IMR-90 (cell line): ENCODE measurements around the gene PFDN1. TPM values are rescaled to one million over a fixed set of nuclear protein-coding genes. Genes with fewer than 3 reads are reported as not detected.

Experiments
- ATAC-seq: fragments of 200-7000 bp; cut with Tn5 transposase; 2 replicates; pipeline ENCODE4 v1.9.1; 2020; ENCODE audit warnings: low read depth, mild to moderate bottlenecking, moderate library complexity
- BruUV-seq: library from RNA; stranded (reverse); fragments of 400-500 nt; replicated peaks from 2 replicates; lab custom pipeline; 2021; lab: Mats Ljungman, UMichigan
- CTCF ChIA-PET: fragments of 300-600 bp; formaldehyde crosslinking; extraction: SDS; loops from one replicate; lab custom pipeline; 2021; ENCODE audit warnings: antibody characterized with exemption; lab: Yijun Ruan, JAX
- POLR2A ChIA-PET: fragments of 300-600 bp; sonication (Branson Sonifier 250); formaldehyde crosslinking; loops from one replicate; lab custom pipeline; 2022; ENCODE audit warnings: antibody characterized with exemption; ENCODE audit not compliant: unreplicated experiment; lab: Charles Lee
- DNase-seq: peaks from one replicate; pipeline ENCODE4 v3.0.0; 2013
- H2AFZ ChIP-seq: replicated peaks from 2 replicates; pipeline ENCODE3; 2013; ENCODE audit warnings: low read length, mild to moderate bottlenecking; ENCODE audit not compliant: poor library complexity
- H2AK5ac ChIP-seq: 2 replicates; pipeline ENCODE4 v1.6.1; 2013; ENCODE audit warnings: low read depth, low read length, inconsistent platforms
- H2AK9ac ChIP-seq: replicated peaks from 2 replicates; pipeline ENCODE3; 2013; ENCODE audit warnings: mild to moderate bottlenecking, low read depth, low read length, moderate library complexity; ENCODE audit not compliant: poor library complexity
- H2BK120ac ChIP-seq: 2 replicates; pipeline ENCODE4 v1.6.1; 2013; ENCODE audit warnings: low read depth, low read length, inconsistent platforms
- H2BK15ac ChIP-seq: 3 replicates; pipeline ENCODE4 v1.6.1; 2013; ENCODE audit warnings: low read depth, low read length, inconsistent platforms
- H2BK20ac ChIP-seq: 2 replicates; pipeline ENCODE4 v1.6.1; 2013; ENCODE audit warnings: low read depth, mild to moderate bottlenecking, inconsistent platforms, low read length, moderate library complexity
- H2BK5ac ChIP-seq: 2 replicates; pipeline ENCODE4 v1.6.1; 2013; ENCODE audit warnings: mild to moderate bottlenecking, low read depth, low read length, inconsistent platforms; ENCODE audit not compliant: poor library complexity, severe bottlenecking
- H3K14ac ChIP-seq: replicated peaks from 2 replicates; pipeline ENCODE4 v1.6.1; 2013; ENCODE audit warnings: low read depth, low read length, inconsistent platforms
- H3K18ac ChIP-seq: 2 replicates; pipeline ENCODE4 v1.6.1; 2013; ENCODE audit warnings: low read depth, low read length, control low read depth
- H3K23ac ChIP-seq: 2 replicates; pipeline ENCODE4 v1.6.1; 2013; ENCODE audit warnings: low read depth, low read length, inconsistent platforms
- H3K27ac ChIP-seq: 2 replicates; pipeline ENCODE4 v1.5.1; 2013; ENCODE audit warnings: mild to moderate bottlenecking, control low read depth, low read length; ENCODE audit not compliant: insufficient read depth
- H3K27me3 ChIP-seq: 2 replicates; pipeline ENCODE4 v1.6.1; 2013; ENCODE audit warnings: low read length; ENCODE audit not compliant: control insufficient read depth, insufficient read depth
- H3K36me3 ChIP-seq: 2 replicates; pipeline ENCODE4 v1.6.1; 2013; ENCODE audit warnings: low read length, mixed read lengths; ENCODE audit not compliant: control insufficient read depth, insufficient read depth
- H3K4ac ChIP-seq: 2 replicates; pipeline ENCODE4 v1.6.1; 2013; ENCODE audit warnings: low read depth, low read length, inconsistent platforms
- H3K4me1 ChIP-seq: 2 replicates; pipeline ENCODE4 v1.6.1; 2013; ENCODE audit warnings: low read length, mixed read lengths; ENCODE audit not compliant: control insufficient read depth, insufficient read depth
- H3K4me2 ChIP-seq: 2 replicates; pipeline ENCODE4 v1.6.1; 2013; ENCODE audit warnings: low read depth, mild to moderate bottlenecking, control low read depth, low read length, moderate library complexity
- H3K4me3 ChIP-seq: 2 replicates; pipeline ENCODE4 v1.5.1; 2013; ENCODE audit warnings: low read depth, mild to moderate bottlenecking, control low read depth, low read length, moderate library complexity; ENCODE audit not compliant: insufficient read depth
- H3K56ac ChIP-seq: 2 replicates; pipeline ENCODE4 v1.6.1; 2013; ENCODE audit warnings: low read length, inconsistent platforms; ENCODE audit not compliant: insufficient read depth; ENCODE audit errors: extremely low read depth
- H3K79me1 ChIP-seq, 2 experiments: 2 replicates each; pipeline ENCODE4 v1.6.1; 2013; ENCODE audit warnings: low read length in 2 of 2, inconsistent platforms in 1 of 2, low read depth in 1 of 2
- H3K9ac ChIP-seq: 2 replicates; pipeline ENCODE4 v1.6.1; 2013; ENCODE audit warnings: low read depth, low read length, control low read depth
- H3K9me1 ChIP-seq: 2 replicates; pipeline ENCODE4 v1.6.1; 2013; ENCODE audit warnings: low read length, inconsistent platforms; ENCODE audit not compliant: insufficient read depth
- H3K9me3 ChIP-seq: 2 replicates; pipeline ENCODE4 v1.6.1; 2013; ENCODE audit warnings: low read length; ENCODE audit not compliant: control insufficient read depth, insufficient read depth
- H4K20me1 ChIP-seq: 2 replicates; pipeline ENCODE4 v1.6.1; 2013; ENCODE audit warnings: low read length, inconsistent platforms; ENCODE audit not compliant: insufficient read depth
- H4K5ac ChIP-seq: 2 replicates; pipeline ENCODE4 v1.6.1; 2013; ENCODE audit warnings: mild to moderate bottlenecking, low read depth, low read length, control low read depth
- H4K8ac ChIP-seq, 2 experiments: 2 replicates each; pipeline ENCODE4 v1.6.1; 2013; ENCODE audit warnings: low read depth in 2 of 2, low read length in 2 of 2, control low read depth in 1 of 2, inconsistent platforms in 1 of 2
- H4K91ac ChIP-seq: 2 replicates; pipeline ENCODE4 v1.6.1; 2013; ENCODE audit warnings: low read depth, low read length, inconsistent platforms; ENCODE audit not compliant: insufficient read depth
- BHLHE40 ChIP-seq: fragments of 150-350 bp; IDR thresholded peaks from 2 replicates; pipeline ENCODE4 v1.6.1; 2016; ENCODE audit warnings: mild to moderate bottlenecking, low read depth, low read length
- CEBPB ChIP-seq: IDR thresholded peaks from 2 replicates; pipeline ENCODE4 v1.6.1; 2012; ENCODE audit warnings: low read depth, low read length, improper control_type of control experiment
- CHD1 ChIP-seq: IDR thresholded peaks from 2 replicates; pipeline ENCODE4 v1.6.1; 2012; ENCODE audit warnings: low read depth, low read length, improper control_type of control experiment
- CTCF ChIP-seq: conservative IDR thresholded peaks from 2 replicates; pipeline ENCODE4 v1.5.1; 2012; ENCODE audit warnings: mild to moderate bottlenecking, low read depth, low read length, improper control_type of control experiment
- ELK1 ChIP-seq: fragments of 150-350 bp; IDR thresholded peaks from 2 replicates; pipeline ENCODE4 v1.6.1; 2016; ENCODE audit warnings: low read depth, mild to moderate bottlenecking, low read length, moderate library complexity, borderline replicate concordance
- MAFK ChIP-seq: IDR thresholded peaks from 2 replicates; pipeline ENCODE4 v1.6.1; 2012; ENCODE audit warnings: low read depth, low read length, improper control_type of control experiment
- MAZ ChIP-seq: IDR thresholded peaks from 2 replicates; pipeline ENCODE4 v1.6.1; 2012; ENCODE audit warnings: low read depth, mild to moderate bottlenecking, low read length, improper control_type of control experiment, moderate library complexity, borderline replicate concordance
- MXI1 ChIP-seq: IDR thresholded peaks from 2 replicates; pipeline ENCODE4 v1.6.1; 2012; ENCODE audit warnings: low read depth, mild to moderate bottlenecking, low read length, moderate library complexity, borderline replicate concordance
- NFE2L2 ChIP-seq: fragments of 150-350 bp; IDR thresholded peaks from 2 replicates; pipeline ENCODE4 v1.6.1; 2016; ENCODE audit warnings: low read depth, mild to moderate bottlenecking, low read length
- POLR2A ChIP-seq: IDR thresholded peaks from 2 replicates; pipeline ENCODE4 v1.6.1; 2012; ENCODE audit warnings: mild to moderate bottlenecking, low read depth, low read length
- RAD21 ChIP-seq: IDR thresholded peaks from 2 replicates; pipeline ENCODE4 v1.6.1; 2012; ENCODE audit warnings: low read length, improper control_type of control experiment
- RCOR1 ChIP-seq: IDR thresholded peaks from 2 replicates; pipeline ENCODE4 v1.6.1; 2012; ENCODE audit warnings: mild to moderate bottlenecking, low read length, improper control_type of control experiment; ENCODE audit not compliant: insufficient replicate concordance
- RFX5 ChIP-seq: IDR thresholded peaks from 2 replicates; pipeline ENCODE4 v1.8.0; 2012; ENCODE audit warnings: low read depth, mild to moderate bottlenecking, low read length, moderate library complexity
- SMC3 ChIP-seq: fragments of 150-350 bp; IDR thresholded peaks from 2 replicates; pipeline ENCODE4 v1.6.1; 2016; ENCODE audit warnings: low read depth, mild to moderate bottlenecking, antibody characterized with exemption, low read length, moderate library complexity
- USF2 ChIP-seq: fragments of 150-350 bp; IDR thresholded peaks from 2 replicates; pipeline ENCODE4 v1.6.1; 2017; ENCODE audit warnings: mild to moderate bottlenecking, antibody characterized with exemption, low read length, low read depth
- WGBS, 2 experiments: methylation state at CpG; one replicate each; pipeline versions ENCODE4 v1.1.5 to v1.1.7; 2013; ENCODE audit warnings: missing lambda C conversion rate in 2 of 2; ENCODE audit not compliant: insufficient read length in 1 of 2; ENCODE audit errors: extremely low coverage in 2 of 2; 5-methylcytosine and 5-hydroxymethylcytosine counted together
- dilution Hi-C: fragments of 300-500 bp; cut with HindIII; formaldehyde crosslinking; loops from one replicate; pipeline ENCODE4 v1.14.3; 2018; ENCODE audit warnings: low sequenced_read_pairs; ENCODE audit not compliant: unreplicated experiment
- in situ Hi-C: fragments of 300-500 bp; cut with MboI; formaldehyde crosslinking; loops from 3 replicates; pipeline ENCODE4 v1.14.3; 2019; ENCODE audit warnings: low sequenced_read_pairs, inconsistent platforms, mixed read lengths
- intact Hi-C: fragments of 100-400 bp; cut with micrococcal nuclease; formaldehyde crosslinking; loops from 2 replicates; pipeline ENCODE4 v1.10.0; 2022
- polyA plus RNA-seq, 3 experiments: library from polyadenylated mRNA; depleted of rRNA; stranded (reverse); fragments of >200 nt; gene quantifications; 2 replicates each; pipeline ENCODE4 v1.2.3, GENCODE V29; 2012; ENCODE audit warnings: low replicate concordance in 1 of 3
- total RNA-seq: library from RNA; depleted of rRNA; stranded (reverse); fragments of >200 nt; gene quantifications from 2 replicates; pipeline ENCODE4 v1.2.3, GENCODE V29; 2012

Gene PFDN1
- total and polyA plus RNA-seq, 2 of the 4 experiments (the other 2 are of a cell fraction): 98.8 to 134 TPM

GRCh38 chr5:140305471-140305870 lies 2.6 kb upstream of the PFDN1 start:
- dilution Hi-C loops: no loop called here
- H3K4me3 ChIP-seq: no peak overlapping the region
- H4K5ac ChIP-seq: no peak overlapping the region
- ATAC-seq: no peak
- ChIA-PET CTCF (no interaction called here), POLR2A (no interaction called here)
- BruUV-seq: no TSS peak
- no peak overlapping the region for H3K23ac ChIP-seq
- no peak overlapping the region for H2AK5ac ChIP-seq
- H3K4me1 ChIP-seq: peaks cover 2% of the 10 kb centered on the region; the same call in 1 of the 2 replicates
- H4K91ac ChIP-seq: no peak overlapping the region
- H2AK9ac ChIP-seq: no peak overlapping the region
- TF ChIP-seq CEBPB (no peak), ELK1 (no peak), CTCF (no peak), RAD21 (no peak), CHD1 (no peak), RCOR1 (no peak), MAZ (no peak), MAFK (no peak), POLR2A (no peak), NFE2L2 (no peak), BHLHE40 (no peak), MXI1 (no peak), USF2 (no peak), SMC3 (no peak), RFX5 (no peak)
- H2BK15ac ChIP-seq: no peak overlapping the region
- no peak overlapping the region for H3K4ac ChIP-seq
- no peak overlapping the region for H2BK120ac ChIP-seq
- no peaks in the 10 kb centered on the region for H3K9me3 ChIP-seq
- DNase-seq: no peak
- no peak overlapping the region for H4K8ac ChIP-seq
- no peak overlapping the region for H2BK5ac ChIP-seq
- WGBS, 2 experiments: no CpG with 5 or more reads among the region's 1 CpG
- H2BK20ac ChIP-seq: no peak overlapping the region
- no peak overlapping the region for H3K14ac ChIP-seq
- no peak overlapping the region for H3K27ac ChIP-seq
- H3K9ac ChIP-seq: no peak overlapping the region
- H3K4me2 ChIP-seq: no peak overlapping the region
- no peaks in the 10 kb centered on the region for H3K36me3 ChIP-seq
- H3K56ac ChIP-seq: no peak overlapping the region
- no peaks in the 10 kb centered on the region for H4K20me1 ChIP-seq
- H3K9me1 ChIP-seq: peaks cover 7% of the 10 kb centered on the region; the same call in 1 of the 2 replicates
- in situ Hi-C loops: no loop called here
- peaks cover 4 to 15% of the 10 kb centered on the region in 2 experiments for H3K79me1 ChIP-seq
- no peak overlapping the region for H3K18ac ChIP-seq
- H2AFZ ChIP-seq: no peak overlapping the region
- intact Hi-C loops: no loop called here
- H3K27me3 ChIP-seq: no peaks in the 10 kb centered on the region
